Measurements from ENCODE around the gene PSME3. TPM values are rescaled to one million over a fixed set of nuclear protein-coding genes. Genes with fewer than 3 reads are reported as not detected.
"Not testable (repeated sequence)": the region's sequence is repeated elsewhere in the genome, so short reads cannot be mapped to it uniquely, and the experiment has no call there.

PSME3 gene
- total RNA-seq, 1 donor from 2014 or later = 96.6 TPM

GRCh38 chr17:42851371-42852240, 18.4 kb downstream of the PSME3 start:
- not testable (repeated sequence) for ATAC-seq

GRCh38 chr17:42852351-42852750, 19.2 kb downstream of the PSME3 start:
- no peak for ATAC-seq

DNA sequence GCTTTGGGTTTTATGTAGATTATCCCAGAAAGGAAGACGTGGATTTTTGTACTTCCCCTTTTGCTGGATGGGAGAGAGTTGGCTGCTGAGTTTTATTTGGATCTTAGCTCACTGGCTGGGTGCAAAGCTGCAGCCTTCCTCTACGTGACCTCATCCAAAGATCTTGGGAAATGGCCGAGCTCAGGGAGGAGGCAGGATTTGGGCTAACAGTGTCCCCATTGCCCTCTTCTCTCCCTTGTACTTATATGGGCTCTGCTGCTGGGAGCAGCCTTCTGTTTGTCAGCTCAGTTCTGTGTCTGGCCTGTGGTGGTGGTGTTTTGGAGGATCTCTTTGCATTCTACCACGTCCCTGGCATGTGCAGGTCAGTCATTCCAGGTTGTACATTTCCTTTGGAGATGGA, 19.8 kb downstream of the PSME3 start:
- no peak for ATAC-seq

DNA sequence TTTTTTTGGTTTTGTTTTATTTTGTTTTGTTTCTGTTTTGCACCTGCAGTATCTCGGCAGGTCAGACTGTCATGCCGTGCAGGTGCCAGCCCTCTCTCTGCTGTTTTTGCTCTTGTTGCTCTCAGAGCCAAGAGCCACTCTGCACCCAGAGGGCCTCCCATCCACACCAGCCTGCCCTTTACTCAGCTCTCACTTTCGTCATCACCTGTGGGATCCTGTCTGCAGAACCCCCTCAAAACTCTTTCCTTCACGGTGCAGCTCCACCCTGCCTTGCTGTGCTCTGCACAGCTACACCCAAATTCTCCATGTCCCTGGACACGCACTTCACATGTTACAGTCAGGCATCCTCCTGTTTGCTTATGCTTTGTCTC, 20.4 kb downstream of the PSME3 start:
- ATAC-seq = no peak

GRCh38 chr17:42853968-42854790, 21.0 kb downstream of the PSME3 start:
- no peak for ATAC-seq

GRCh38 chr17:42855048-42855596, 21.9 kb downstream of the PSME3 start:
- ATAC-seq = no peak

- ATAC-seq = not testable (repeated sequence)
These were observed 22.9 kb downstream of the PSME3 start for GRCh38 chr17:42856093-42856492.

- ATAC-seq = not testable (repeated sequence)
These were observed 23.3 kb downstream of the PSME3 start for GRCh38 chr17:42856516-42856915.

DNA sequence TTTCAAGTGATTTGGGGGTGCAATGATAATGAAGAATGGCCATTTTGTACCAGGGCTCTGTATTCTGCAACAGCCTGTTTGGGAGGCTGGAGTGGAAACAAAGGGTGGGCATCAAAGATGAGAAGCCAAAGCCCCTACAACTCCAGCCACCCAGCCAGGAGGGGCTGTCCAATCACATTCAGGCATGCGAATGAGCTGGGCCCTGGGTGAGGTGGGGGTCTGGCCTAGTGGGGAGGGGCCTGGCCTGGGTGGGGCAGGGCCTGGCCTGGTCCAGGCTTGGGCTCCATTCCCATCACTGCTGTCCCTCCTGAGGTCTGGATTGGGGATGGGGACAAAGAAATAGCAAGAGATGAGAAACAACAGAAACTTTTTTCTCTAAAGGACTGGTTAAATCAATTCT, 24.2 kb downstream of the PSME3 start:
- ATAC-seq = no peak

DNA sequence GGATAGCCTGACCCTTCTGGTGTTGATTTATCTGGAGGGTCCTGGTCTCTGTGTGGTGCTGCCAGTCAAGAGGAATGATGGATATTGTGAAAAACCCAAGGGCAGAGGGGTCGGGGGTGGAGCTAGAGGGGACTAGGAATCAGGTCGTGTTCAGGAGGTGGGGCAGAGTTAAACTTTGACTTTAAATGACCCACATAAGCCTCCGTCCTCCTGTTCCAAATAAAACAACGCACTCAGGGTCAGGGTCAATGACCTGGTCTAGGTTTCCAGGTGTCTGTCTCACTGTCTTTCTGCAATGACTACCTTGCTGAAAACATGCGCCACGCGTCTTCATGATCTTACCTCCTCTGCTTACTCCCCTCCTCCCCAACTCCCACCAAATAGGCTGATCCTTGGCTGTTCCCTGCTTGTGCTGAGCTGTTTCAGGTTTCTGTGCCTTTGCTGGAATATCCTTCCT, 32.5 kb downstream of the PSME3 start:
- ATAC-seq = no peak

DNA sequence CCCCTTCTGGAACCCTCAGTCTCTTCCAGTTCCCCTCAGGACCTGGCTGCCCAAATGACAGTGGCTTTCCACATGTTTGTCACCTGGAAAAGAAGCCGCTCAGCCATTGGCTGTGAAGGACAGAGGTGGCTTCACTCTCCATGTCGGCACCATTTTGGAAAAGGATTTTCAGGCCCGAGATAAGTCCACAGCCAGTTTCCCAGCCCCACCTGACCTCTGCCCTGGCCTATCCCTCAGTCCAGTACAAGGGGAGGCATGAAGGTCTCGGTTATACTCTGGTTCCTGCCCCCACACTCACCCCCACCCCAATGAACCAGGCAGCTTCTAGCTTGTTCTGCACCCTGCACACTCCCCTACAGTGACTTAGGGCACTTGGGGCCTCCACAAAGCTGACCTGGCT, 33.0 kb downstream of the PSME3 start:
- no peak for ATAC-seq

- no peak for ATAC-seq
These were observed 33.7 kb downstream of the PSME3 start for GRCh38 chr17:42866631-42867575.

DNA sequence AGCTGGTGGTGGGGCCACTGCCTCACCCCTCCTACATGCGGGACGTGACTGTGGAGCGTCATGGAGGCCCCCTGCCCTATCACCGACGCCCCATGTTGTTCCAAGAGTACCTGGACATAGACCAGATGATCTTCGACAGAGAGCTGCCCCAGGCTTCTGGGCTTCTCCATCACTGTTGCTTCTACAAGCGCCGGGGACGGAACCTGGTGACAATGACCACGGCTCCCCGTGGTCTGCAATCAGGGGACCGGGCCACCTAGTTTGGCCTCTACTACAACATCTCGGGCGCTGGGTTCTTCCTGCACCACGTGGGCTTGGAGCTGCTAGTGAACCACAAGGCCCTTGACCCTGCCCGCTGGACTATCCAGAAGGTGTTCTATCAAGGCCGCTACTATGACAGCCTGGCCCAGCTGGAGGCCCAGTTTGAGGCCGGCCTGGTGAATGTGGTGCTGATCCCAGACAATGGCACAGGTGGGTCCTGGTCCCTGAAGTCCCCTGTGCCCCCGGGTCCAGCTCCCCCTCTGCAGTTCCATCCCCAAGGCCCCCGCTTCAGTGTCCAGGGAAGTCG, 34.6 kb downstream of the PSME3 start:
- not testable (repeated sequence) for ATAC-seq

DNA sequence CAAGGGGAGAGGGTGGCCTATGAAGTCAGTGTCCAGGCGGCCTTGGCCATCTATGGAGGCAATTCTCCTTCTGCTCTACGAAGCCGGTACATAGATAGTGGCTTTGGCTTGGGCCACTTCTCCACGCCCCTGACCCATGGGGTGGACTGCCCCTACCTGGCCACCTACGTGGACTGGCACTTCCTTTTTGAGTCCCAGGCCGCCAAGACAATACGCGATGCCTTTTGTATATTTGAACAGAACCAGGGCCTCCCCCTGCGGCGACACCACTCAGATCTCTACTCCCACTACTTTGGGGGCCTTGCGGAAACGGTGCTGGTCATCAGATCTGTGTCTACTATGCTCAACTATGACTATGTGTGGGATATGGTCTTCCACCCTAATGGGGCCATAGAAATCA, 35.1 kb downstream of the PSME3 start:
- ATAC-seq = no peak

- ATAC-seq = no peak
These were observed 38.5 kb downstream of the PSME3 start for GRCh38 chr17:42871647-42872046.

GRCh38 chr17:42872251-42872965, 39.2 kb downstream of the PSME3 start:
- ATAC-seq = no peak

GRCh38 chr17:42873315-42873714, 40.1 kb downstream of the PSME3 start:
- no peak for ATAC-seq

DNA sequence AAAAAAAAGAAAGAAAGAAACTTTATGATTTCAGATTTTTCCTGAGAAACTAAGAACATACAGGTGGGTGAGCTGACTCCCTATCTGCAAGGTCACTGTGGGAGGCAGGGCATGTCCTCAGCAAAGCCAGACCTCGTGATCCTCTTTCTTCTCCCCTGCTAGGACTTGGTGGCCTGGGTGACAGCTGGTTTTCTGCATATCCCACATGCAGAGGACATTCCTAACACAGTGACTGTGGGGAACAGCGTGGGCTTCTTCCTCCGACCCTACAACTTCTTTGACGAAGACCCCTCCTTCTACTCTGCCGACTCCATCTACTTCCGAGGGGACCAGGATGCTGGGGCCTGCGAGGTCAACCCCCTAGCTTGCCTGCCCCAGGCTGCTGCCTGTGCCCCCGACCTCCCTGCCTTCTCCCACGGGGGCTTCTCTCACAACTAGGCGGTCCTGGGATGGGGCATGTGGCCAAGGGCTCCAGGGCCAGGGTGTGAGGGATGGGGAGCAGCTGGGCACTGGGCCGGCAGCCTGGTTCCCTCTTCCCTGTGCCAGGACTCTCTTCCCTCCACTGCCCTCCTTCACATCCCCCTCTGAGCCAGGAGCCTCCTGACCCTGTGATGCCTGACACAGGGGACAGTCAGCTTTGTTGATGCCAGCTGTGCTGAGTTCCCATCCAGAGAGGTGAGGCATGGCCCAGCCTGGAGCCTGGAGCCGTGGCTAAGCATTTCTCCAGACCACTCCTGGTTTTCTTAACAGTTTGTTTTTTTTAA, 40.9 kb downstream of the PSME3 start:
- ATAC-seq = peak; percentile 10

- no peak for ATAC-seq
These were observed 43.8 kb downstream of the PSME3 start for GRCh38 chr17:42877037-42877436.

Data from esophagus mucosa (tissue), 1 donor.